GM19397 (cell line): Measurements from ENCODE around the gene CDX2.
A peak's percentile ranks its signal among the peaks of the same experiment; 100 is the strongest.
"Not testable (repeated sequence)": the region's sequence is repeated elsewhere in the genome, so short reads cannot be mapped to it uniquely, and the experiment has no call there.

Experiments
- ATAC-seq: cut with Tn5 transposase; IDR thresholded peaks from one replicate; pipeline ENCODE4 v1.9.1; 2021; ENCODE audit warnings: mild to moderate bottlenecking, moderate library complexity; ENCODE audit not compliant: unreplicated experiment

CDX2 gene

GRCh38 chr13:27965740-27966640 is 3.1 kb downstream of the CDX2 start:
- no peak for ATAC-seq

DNA sequence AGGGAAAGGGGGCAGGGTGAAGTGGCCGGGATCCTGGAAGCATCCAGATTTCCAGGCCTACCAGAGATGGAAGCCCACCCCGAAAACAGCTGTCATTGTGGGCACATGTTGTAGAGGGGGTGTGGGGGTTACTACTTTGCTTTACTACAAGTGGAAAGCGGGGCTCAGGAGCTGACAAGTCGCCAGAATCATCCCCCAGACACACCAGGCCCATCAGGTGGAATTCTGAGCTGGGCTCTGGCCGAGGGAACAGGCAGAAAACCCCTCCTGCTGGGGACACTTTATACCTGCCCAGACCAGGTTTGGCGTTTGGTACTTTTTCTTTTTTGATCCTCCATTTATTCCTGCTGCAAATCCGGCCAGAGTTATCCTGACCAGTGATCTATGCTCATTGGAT is 3.8 kb downstream of the CDX2 start:
- ATAC-seq, result no peak

- no peak for ATAC-seq
These were observed 4.3 kb downstream of the CDX2 start for GRCh38 chr13:27964741-27965323.

DNA sequence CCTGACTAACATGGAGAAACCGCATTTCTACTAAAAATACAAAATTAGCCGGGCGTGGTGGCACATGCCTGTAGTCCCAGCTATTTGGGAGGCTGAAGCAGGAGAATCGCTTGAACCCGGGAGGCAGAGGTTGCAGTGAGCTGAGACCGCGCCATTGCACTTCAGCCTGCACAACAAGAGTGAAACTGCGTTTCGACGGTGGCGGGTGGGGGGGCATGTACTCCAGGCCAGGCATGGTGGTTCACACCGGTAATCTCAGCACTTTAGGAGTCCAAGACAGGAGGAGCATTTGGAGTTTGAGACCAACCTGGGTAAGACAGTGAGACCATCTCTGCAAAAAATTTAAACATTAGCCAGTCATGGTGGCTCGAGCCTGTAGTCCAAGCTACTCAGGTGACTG is 4.9 kb downstream of the CDX2 start:
- not testable (repeated sequence) for ATAC-seq

GRCh38 chr13:27963491-27963890 is 5.6 kb downstream of the CDX2 start:
- no peak for ATAC-seq

DNA sequence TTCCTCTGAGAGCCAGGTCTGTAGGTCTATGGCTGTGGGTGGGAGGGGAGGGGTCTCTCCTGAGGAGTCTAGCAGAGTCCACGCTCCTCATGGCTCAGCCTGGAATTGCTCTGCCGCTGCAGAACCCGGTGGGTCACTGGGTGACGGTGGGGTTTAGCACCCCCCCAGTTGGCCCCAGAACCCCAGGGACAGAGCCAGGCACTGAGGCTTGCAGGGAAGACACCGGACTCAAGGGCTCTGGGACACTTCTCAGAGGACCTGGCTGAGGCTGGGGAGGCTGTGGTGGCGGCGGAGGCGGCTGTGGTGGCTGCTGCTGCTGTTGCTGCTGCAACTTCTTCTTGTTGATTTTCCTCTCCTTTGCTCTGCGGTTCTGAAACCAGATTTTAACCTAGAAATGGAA is 6.1 kb downstream of the CDX2 start:
- no peak for ATAC-seq

- no peak for ATAC-seq
These were observed 6.8 kb downstream of the CDX2 start for GRCh38 chr13:27962128-27962841.

DNA sequence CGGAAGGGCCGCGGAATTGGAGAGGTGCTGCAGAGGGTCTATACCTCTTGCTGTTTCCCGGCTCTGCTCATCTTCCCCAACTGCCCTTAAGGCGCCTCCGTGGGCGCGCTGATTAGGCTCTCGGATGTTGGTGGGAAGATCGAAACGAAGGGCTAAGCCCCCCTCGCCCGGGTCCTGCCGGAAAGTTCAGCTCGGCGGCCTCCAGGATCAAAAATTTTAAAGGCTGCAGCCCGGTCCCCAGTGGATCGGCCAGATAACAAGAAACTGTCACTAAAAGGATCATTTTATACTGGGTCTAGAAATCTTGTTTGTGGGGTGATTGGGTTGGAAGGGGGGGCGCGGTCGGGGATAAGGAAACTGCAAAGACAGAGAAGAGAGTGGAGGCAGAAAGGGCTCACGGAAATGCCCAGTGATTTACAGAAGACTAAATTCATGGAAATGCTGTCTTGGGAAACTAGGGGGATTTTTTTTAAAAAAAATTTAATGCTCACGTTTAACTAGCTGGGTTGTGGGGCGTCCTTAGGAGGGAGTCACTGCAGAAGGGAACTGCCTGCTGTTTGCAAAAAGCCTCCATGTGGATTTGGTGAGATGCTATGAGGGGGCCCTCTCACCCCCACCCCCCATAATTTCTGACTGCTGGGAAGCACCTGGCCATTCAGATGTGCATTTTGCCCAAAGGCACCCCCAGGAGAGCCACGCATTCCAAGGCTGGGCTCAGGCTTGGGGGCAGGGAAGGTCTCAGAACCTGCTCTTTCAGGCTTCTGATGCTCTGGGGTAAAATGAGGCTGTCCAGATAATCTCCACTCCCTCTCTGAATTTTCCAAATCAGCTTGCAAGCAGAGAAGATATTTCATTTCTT is 7.7 kb downstream of the CDX2 start:
- no peak for ATAC-seq

GRCh38 chr13:27960362-27961226 is 8.5 kb downstream of the CDX2 start:
- ATAC-seq, result peak; percentile 67

GRCh38 chr13:27959976-27960361 is 9.1 kb downstream of the CDX2 start:
- no peak for ATAC-seq

DNA sequence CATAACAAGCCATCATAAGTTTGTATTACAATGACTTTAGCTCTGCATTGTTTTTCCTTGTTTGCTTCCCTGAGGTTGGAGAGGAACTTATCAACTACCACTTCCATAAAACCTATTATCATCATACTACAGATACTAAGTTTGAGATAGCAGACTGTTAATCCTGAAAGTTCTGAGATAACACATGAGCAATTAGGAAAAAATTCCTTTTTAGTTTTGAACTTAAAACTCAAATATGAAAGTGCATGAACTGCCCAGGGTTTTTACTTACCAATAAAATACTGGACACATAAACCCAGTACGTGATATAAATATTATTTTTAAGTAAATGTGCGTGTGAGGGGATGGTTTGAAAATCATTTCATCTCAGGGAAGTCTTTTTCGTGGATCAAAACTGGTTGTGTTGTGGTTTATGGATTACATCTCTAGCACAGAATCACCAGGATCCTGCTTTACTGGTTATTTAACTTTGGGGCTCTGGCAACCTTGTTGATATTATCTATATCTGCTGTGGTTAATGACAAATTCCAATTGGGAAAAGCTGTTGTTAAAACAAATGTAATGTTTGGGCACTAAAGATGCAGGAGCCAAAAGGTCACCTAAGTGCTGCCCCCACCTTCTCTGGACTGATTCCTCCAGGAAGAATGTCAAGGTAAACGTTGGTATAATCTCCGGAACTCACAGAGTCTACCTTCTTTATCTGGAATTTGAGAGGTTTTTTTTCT is 12.4 kb downstream of the CDX2 start:
- no peak for ATAC-seq

DNA sequence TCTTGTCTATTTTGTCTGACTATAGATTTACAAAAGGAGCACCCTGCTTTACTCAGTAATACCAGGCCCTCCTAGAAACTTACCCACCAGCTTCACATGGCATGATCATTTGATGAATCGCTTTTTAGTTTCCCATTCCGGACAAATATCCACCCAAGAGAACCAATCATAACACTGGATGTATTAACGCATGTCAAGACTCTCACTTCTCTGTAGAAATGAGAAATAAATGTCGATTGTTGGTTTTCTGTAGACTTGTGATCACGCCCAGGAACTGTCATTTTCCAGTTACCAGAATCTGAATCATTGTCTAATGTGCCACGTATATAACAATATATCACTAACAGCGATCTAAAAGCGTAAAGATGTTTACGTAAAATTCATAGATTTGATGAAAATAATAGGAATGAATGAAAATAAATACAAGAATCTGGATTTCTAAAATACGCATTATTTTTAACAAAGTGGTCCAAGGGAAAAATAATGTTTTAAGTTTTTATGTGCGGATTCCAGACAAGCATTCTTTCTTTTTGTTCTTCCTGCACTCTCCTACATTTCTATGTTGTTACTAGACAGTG is 14.0 kb downstream of the CDX2 start:
- ATAC-seq, result no peak

DNA sequence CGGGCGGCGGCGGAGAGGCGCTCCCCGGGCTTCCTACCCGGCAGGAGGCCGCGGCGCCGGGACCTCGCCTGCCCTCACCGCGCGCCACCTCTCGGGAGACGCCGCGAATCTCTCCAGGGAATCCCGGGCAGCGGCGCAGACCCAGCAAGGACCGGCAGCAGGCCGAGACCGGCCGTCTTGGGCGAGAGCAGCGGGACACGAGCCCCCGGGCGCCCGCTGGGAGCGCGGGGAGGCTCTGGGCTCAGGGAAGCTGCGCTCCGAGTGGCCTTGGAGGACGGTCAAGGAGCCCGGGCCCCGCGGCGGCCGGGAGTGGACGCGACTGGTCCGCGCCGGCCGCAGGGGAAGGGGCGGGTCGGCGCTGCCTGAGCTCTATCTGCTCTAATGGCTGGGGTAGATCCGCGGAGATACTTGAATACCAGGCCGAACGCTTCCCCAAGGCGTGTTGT is 14.7 kb downstream of the CDX2 start:
- peak; percentile 38 for ATAC-seq

GRCh38 chr13:27953676-27954405 is 15.3 kb downstream of the CDX2 start:
- ATAC-seq, result peak; percentile 93

GRCh38 chr13:27952876-27953675 is 16.0 kb downstream of the CDX2 start:
- no peak for ATAC-seq

- no peak for ATAC-seq
These were observed 26.1 kb downstream of the CDX2 start for GRCh38 chr13:27942972-27943371.

DNA sequence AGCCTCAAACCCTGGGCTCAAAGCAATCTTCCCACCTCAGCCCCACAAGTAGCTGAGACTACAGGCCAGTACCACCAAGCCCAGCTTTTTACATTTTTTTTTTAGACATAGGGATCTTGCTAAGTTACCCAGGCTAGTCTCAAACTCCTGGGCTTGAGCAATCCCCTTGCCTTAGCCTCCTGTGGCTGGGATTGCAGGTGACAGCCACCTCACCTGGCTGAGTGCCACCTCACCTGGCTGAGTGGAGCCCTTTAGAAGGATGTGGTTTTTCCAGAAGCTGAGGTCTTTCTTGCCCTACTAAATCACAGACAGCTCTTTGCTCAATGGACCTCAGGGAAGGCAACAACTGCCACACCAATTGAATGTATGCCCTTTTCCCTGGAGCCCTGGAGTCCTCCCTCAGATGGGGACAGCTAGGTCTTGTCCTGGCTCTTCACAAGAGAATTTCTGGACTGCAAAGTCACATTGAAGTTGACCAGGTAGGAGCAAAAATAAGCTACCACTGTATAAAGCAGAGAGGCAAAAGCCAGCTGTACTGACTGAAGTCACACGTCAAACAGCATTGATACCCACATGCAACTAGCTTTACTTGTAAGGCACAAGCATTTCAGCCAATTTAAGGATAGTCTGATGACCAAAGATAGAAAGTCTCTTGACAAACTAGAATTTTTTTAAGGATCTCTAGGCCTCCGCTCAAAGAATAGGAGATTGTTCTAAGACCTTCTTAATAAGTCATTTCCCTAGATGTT is 35.4 kb downstream of the CDX2 start:
- no peak for ATAC-seq
